HCT116 (cell line): Measurements from ENCODE around the gene OR1J2. TPM values are rescaled to one million over a fixed set of nuclear protein-coding genes. Genes with fewer than 3 reads are reported as not detected.

ENCODE experiments used
- ATAC-seq: fragments of 200-7000 bp; cut with Tn5 transposase; 2 replicates; pipeline ENCODE4 v1.9.1; 2020; ENCODE audit warnings: mild to moderate bottlenecking, moderate library complexity
- BruUV-seq: library from RNA; stranded (reverse); fragments of 400-500 nt; replicated peaks from 2 replicates; lab custom pipeline; 2021; lab: Mats Ljungman, UMichigan
- CTCF ChIA-PET: fragments of 300-600 bp; sonication (Branson Sonifier 250); formaldehyde crosslinking; loops from one replicate; lab custom pipeline; 2021; ENCODE audit warnings: antibody characterized with exemption; lab: Charles Lee
- POLR2A ChIA-PET: fragments of 300-600, 350-600 bp; sonication (Branson Sonifier 250); formaldehyde crosslinking; loops from one replicate; lab custom pipeline; 2021; ENCODE audit warnings: antibody characterized with exemption; lab: Charles Lee
- RAD21 ChIA-PET, 2 experiments: fragments of 300-600 bp; sonication (Branson Sonifier 250); formaldehyde crosslinking; loops; one replicate each; lab custom pipeline; 2023; ENCODE audit warnings: low total read pairs in 2 of 2; ENCODE audit not compliant: uncharacterized antibody in 2 of 2, unreplicated experiment in 2 of 2, low non-redundant PET in 1 of 2; lab: Charles Lee
- DNase-seq: peaks from one replicate; pipeline ENCODE4 v3.0.0-alpha.2; 2010; ENCODE audit warnings: low read depth, low spot score
- H2AFZ ChIP-seq: fragments of 200-600 bp; shearing (Covaris generic), sonication (generic); 2 replicates; pipeline ENCODE4 v1.6.1; 2017; ENCODE audit warnings: low read depth, mixed run types, mixed read lengths, antibody characterized with exemption, low read length; ENCODE audit not compliant: poor library complexity, severe bottlenecking
- H3K27ac ChIP-seq: 2 replicates; pipeline ENCODE4 v1.5.1; 2012; ENCODE audit warnings: low read depth, low read length
- H3K27me3 ChIP-seq: fragments of 200-600 bp; sonication (generic); 2 replicates; pipeline ENCODE4 v1.6.1; 2016; ENCODE audit warnings: mixed run types, low read length, mixed read lengths; ENCODE audit not compliant: insufficient read depth
- H3K36me3 ChIP-seq, 2 experiments: fragments of 200-500 bp in 1 of 2; fragments of 200-600 bp in 1 of 2; sonication (Bioruptor generic) in 1 of 2; sonication (generic) in 1 of 2; 2 replicates each; pipeline versions ENCODE4 v1.5.1 to v1.6.1; 2014 to 2016; ENCODE audit warnings: low read length in 2 of 2, inconsistent platforms in 1 of 2, mixed read lengths in 1 of 2, mixed run types in 1 of 2; ENCODE audit not compliant: insufficient read depth in 2 of 2, control insufficient read depth in 1 of 2
- H3K4me1 ChIP-seq, 2 experiments: fragments of 200-600 bp in 1 of 2; sonication (generic) in 1 of 2; 2 replicates each; pipeline versions ENCODE4 v1.5.1 to v1.6.1; 2012 to 2017; ENCODE audit warnings: low read length in 2 of 2, inconsistent platforms in 1 of 2, mild to moderate bottlenecking in 1 of 2, mixed read lengths in 1 of 2, mixed run types in 1 of 2, moderate library complexity in 1 of 2; ENCODE audit not compliant: insufficient read depth in 2 of 2, control insufficient read depth in 1 of 2
- H3K4me2 ChIP-seq: fragments of 200-600 bp; sonication (generic); 2 replicates; pipeline ENCODE4 v1.6.1; 2017; ENCODE audit warnings: mixed run types, low read length, mixed read lengths
- H3K4me3 ChIP-seq, 2 experiments: fragments of 200-600 bp in 1 of 2; sonication (generic) in 1 of 2; replicated peaks in 1 of 2; 2 replicates each; pipeline ENCODE4 v1.5.1; 2011 to 2016; ENCODE audit warnings: low read length in 2 of 2, control low read depth in 1 of 2, low read depth in 1 of 2, mild to moderate bottlenecking in 1 of 2, mixed read lengths in 1 of 2, mixed run types in 1 of 2
- H3K79me2 ChIP-seq: fragments of 200-600 bp; sonication (generic); 2 replicates; pipeline ENCODE4 v1.6.1; 2017; ENCODE audit warnings: mild to moderate bottlenecking, mixed run types, low read length, moderate library complexity, mixed read lengths; ENCODE audit not compliant: insufficient read depth
- H3K9ac ChIP-seq: fragments of 200-600 bp; sonication (generic); 2 replicates; pipeline ENCODE4 v1.6.1; 2016; ENCODE audit warnings: low read length, mixed read lengths
- H3K9me2 ChIP-seq: fragments of 200-600 bp; sonication (generic), shearing (Covaris generic); 2 replicates; pipeline ENCODE4 v1.6.1; 2017; ENCODE audit warnings: mixed run types, mild to moderate bottlenecking, moderate library complexity; ENCODE audit not compliant: insufficient read depth
- H3K9me3 ChIP-seq, 2 experiments: fragments of 200-500 bp in 1 of 2; fragments of 200-600 bp in 1 of 2; sonication (Bioruptor generic) in 1 of 2; sonication (generic) in 1 of 2; 2 replicates each; pipeline ENCODE4 v1.6.1; 2014 to 2017; ENCODE audit warnings: low read length in 2 of 2, mixed read lengths in 2 of 2, inconsistent platforms in 1 of 2, low read depth in 1 of 2, mild to moderate bottlenecking in 1 of 2, mixed run types in 1 of 2, moderate library complexity in 1 of 2; ENCODE audit not compliant: control insufficient read depth in 1 of 2, insufficient read depth in 1 of 2
- H4K20me1 ChIP-seq: fragments of 200-600 bp; sonication (generic), shearing (Covaris generic); 2 replicates; pipeline ENCODE4 v1.6.1; 2017; ENCODE audit warnings: mixed run types, mild to moderate bottlenecking, moderate library complexity; ENCODE audit not compliant: insufficient read depth
- CBX3 ChIP-seq: IDR thresholded peaks from 2 replicates; pipeline ENCODE4 v1.6.1; 2012; ENCODE audit warnings: low read depth
- RAD21 ChIP-seq: IDR thresholded peaks from 2 replicates; pipeline ENCODE4 v1.6.1; 2012; ENCODE audit warnings: low read depth, mild to moderate bottlenecking
- SRF ChIP-seq: IDR thresholded peaks from 2 replicates; pipeline ENCODE4 v1.6.1; 2012; ENCODE audit warnings: low read depth
- TCF7L2 ChIP-seq: IDR thresholded peaks from 2 replicates; pipeline ENCODE4 v1.7.0; 2011; ENCODE audit warnings: borderline replicate concordance, inconsistent platforms; ENCODE audit not compliant: insufficient read depth, insufficient read length; ENCODE audit errors: extremely low read depth
- intact Hi-C: fragments of 100-400 bp; cut with micrococcal nuclease; formaldehyde crosslinking; loops from 2 replicates; pipeline ENCODE4 v1.10.0; 2022
- total RNA-seq: library from RNA; stranded (reverse); gene quantifications from one replicate; pipeline ENCODE4 v1.2.1, GENCODE V29; 2021; ENCODE audit not compliant: unreplicated experiment
- TF ChIP-seq, protein P1 (sequence below): IDR thresholded peaks from 2 replicates; pipeline ENCODE4 v1.6.1; 2011; ENCODE audit warnings: mild to moderate bottlenecking, low read length, moderate library complexity; ENCODE audit not compliant: insufficient replicate concordance; ENCODE audit errors: extremely low read depth
- TF ChIP-seq, protein P2 (sequence below), 3 experiments: fragments of 200-600 bp in 1 of 3; sonication (generic) in 1 of 3; IDR thresholded peaks in 2 of 3; conservative IDR thresholded peaks in 1 of 3; 2 replicates each; pipeline ENCODE4 v1.5.1; 2012 to 2017; ENCODE audit warnings: low read depth in 2 of 3, low read length in 2 of 3, antibody characterized with exemption in 1 of 3, borderline replicate concordance in 1 of 3, control low read depth in 1 of 3, mild to moderate bottlenecking in 1 of 3, mixed read lengths in 1 of 3, mixed run types in 1 of 3, moderate library complexity in 1 of 3; ENCODE audit not compliant: insufficient read depth in 1 of 3
- TF ChIP-seq, protein P3 (sequence below): IDR thresholded peaks from 2 replicates; pipeline ENCODE4 v1.6.1; 2012

OR1J2 gene
- total RNA-seq, 1 experiment from 2014 or later, result not detected

DNA sequence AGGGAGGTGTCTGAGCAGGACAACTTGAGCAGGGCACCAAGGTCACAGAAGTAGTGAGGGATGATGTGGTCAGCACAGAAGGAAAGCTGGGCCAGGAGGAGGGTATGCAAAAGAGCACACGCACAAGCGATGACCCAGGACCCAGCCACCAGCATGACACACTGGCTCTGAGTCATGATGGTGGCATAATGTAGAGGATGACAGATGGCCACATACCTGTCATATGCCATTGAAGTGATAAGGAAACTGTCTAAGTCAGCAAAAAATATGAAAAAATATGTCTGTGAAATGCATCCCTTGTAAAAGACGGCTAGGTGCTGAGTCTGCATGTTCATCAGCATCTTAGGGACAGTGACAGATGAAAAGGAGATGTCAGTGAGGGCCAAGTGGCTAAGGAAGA is 33.3 kb upstream of the OR1J2 start:
- Histone ChIP-seq H4K20me1 (no peaks in the 10 kb centered on the region), H2AFZ (no peak overlapping the region), H3K9ac (no peak overlapping the region), H3K27ac (no peak overlapping the region), H3K36me3 (no peaks in the 10 kb centered on the region), H3K4me2 (no peak overlapping the region), H3K9me2 (no peaks in the 10 kb centered on the region), H3K9me3 (no peaks in the 10 kb centered on the region), H3K4me1 (no peaks in the 10 kb centered on the region), H3K4me3 (no peak overlapping the region), H3K27me3 (0 out of 2 replicates have a peak, but pooled peaks cover 24% of the 10 kb centered on the region), H3K79me2 (no peaks in the 10 kb centered on the region)
- POLR2A ChIA-PET, result no interaction called here
- RAD21 ChIA-PET, result no interaction called here
- no peak for DNase-seq
- TF ChIP-seq, protein P1, sequence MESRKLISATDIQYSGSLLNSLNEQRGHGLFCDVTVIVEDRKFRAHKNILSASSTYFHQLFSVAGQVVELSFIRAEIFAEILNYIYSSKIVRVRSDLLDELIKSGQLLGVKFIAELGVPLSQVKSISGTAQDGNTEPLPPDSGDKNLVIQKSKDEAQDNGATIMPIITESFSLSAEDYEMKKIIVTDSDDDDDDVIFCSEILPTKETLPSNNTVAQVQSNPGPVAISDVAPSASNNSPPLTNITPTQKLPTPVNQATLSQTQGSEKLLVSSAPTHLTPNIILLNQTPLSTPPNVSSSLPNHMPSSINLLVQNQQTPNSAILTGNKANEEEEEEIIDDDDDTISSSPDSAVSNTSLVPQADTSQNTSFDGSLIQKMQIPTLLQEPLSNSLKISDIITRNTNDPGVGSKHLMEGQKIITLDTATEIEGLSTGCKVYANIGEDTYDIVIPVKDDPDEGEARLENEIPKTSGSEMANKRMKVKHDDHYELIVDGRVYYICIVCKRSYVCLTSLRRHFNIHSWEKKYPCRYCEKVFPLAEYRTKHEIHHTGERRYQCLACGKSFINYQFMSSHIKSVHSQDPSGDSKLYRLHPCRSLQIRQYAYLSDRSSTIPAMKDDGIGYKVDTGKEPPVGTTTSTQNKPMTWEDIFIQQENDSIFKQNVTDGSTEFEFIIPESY, result no peak
- TF ChIP-seq, protein P2, sequence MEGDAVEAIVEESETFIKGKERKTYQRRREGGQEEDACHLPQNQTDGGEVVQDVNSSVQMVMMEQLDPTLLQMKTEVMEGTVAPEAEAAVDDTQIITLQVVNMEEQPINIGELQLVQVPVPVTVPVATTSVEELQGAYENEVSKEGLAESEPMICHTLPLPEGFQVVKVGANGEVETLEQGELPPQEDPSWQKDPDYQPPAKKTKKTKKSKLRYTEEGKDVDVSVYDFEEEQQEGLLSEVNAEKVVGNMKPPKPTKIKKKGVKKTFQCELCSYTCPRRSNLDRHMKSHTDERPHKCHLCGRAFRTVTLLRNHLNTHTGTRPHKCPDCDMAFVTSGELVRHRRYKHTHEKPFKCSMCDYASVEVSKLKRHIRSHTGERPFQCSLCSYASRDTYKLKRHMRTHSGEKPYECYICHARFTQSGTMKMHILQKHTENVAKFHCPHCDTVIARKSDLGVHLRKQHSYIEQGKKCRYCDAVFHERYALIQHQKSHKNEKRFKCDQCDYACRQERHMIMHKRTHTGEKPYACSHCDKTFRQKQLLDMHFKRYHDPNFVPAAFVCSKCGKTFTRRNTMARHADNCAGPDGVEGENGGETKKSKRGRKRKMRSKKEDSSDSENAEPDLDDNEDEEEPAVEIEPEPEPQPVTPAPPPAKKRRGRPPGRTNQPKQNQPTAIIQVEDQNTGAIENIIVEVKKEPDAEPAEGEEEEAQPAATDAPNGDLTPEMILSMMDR (IDR thresholded peaks at IDR 0.05 in 2 of 3, conservative IDR thresholded peaks at IDR 0.05 in 1 of 3; ENCODE audit: borderline replicate concordance in 1 of 3, insufficient read depth in 1 of 3, low read depth in 2 of 3, low read length in 2 of 3), result no peak
- no peak for TF ChIP-seq RAD21
- TF ChIP-seq, protein P3, sequence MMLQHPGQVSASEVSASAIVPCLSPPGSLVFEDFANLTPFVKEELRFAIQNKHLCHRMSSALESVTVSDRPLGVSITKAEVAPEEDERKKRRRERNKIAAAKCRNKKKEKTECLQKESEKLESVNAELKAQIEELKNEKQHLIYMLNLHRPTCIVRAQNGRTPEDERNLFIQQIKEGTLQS, result no peak
- TF ChIP-seq CBX3, result no peak
- TF ChIP-seq SRF, result no peak
- TF ChIP-seq TCF7L2, result no peak
- intact Hi-C loops, result no loop called here
- no peak for ATAC-seq
- CTCF ChIA-PET, result no interaction called here
- BruUV-seq, result no TSS peak
